WTC11 (cell line): Measurements from ENCODE around the gene TFDP1. TPM values are rescaled to one million over a fixed set of nuclear protein-coding genes. Genes with fewer than 3 reads are reported as not detected.
"Not testable (repeated sequence)": the region's sequence is repeated elsewhere in the genome, so short reads cannot be mapped to it uniquely, and the experiment has no call there.

Source experiments
- ATAC-seq: fragments of 200-7000 bp; cut with Tn5 transposase; 2 replicates; pipeline ENCODE4 v1.10.0; 2021; ENCODE audit warnings: mild to moderate bottlenecking, moderate library complexity
- CTCF ChIA-PET: fragments of 300-600 bp; sonication (Branson Sonifier 250); formaldehyde crosslinking; loops from one replicate; lab custom pipeline; 2021; ENCODE audit warnings: antibody characterized with exemption; lab: Charles Lee
- POLR2A ChIA-PET: fragments of 350-600 bp; sonication (Branson Sonifier 250); formaldehyde crosslinking; loops from one replicate; lab custom pipeline; 2021; ENCODE audit warnings: antibody characterized with exemption; lab: Charles Lee
- DNase-seq: peaks from one replicate; pipeline ENCODE4 v3.0.0; 2021; ENCODE audit warnings: low spot score
- H3K27ac Mint-ChIP-seq: 2 replicates; pipeline ENCODE4 v1.8.0; 2021; ENCODE audit warnings: mixed read lengths
- H3K27me3 Mint-ChIP-seq: 2 replicates; pipeline ENCODE4 v1.8.0; 2021; ENCODE audit warnings: low read depth, mild to moderate bottlenecking, moderate library complexity, mixed read lengths
- H3K36me3 Mint-ChIP-seq: 2 replicates; pipeline ENCODE4 v1.8.0; 2021; ENCODE audit warnings: mixed read lengths
- H3K4me1 Mint-ChIP-seq: 2 replicates; pipeline ENCODE4 v1.8.0; 2022; ENCODE audit warnings: mixed read lengths
- H3K4me3 Mint-ChIP-seq: 2 replicates; pipeline ENCODE4 v1.8.0; 2021; ENCODE audit warnings: mild to moderate bottlenecking, moderate library complexity, mixed read lengths
- H3K9me3 Mint-ChIP-seq: 2 replicates; pipeline ENCODE4 v1.8.0; 2021; ENCODE audit warnings: mixed read lengths
- CREB1 ChIP-seq: sonication (generic); formaldehyde crosslinking; IDR thresholded peaks from 2 replicates; pipeline ENCODE4 v1.8.0; 2023; ENCODE audit warnings: mild to moderate bottlenecking, missing genetic modification reagents
- MYBL2 ChIP-seq: sonication (generic); formaldehyde crosslinking; IDR thresholded peaks from 2 replicates; pipeline ENCODE4 v1.8.1; 2023; ENCODE audit warnings: mild to moderate bottlenecking, moderate library complexity, missing genetic modification reagents
- NFATC4 ChIP-seq: fragments of 250-450 bp; sonication (Bioruptor Pico); IDR thresholded peaks from 2 replicates; pipeline ENCODE4 v1.9.0; 2021; ENCODE audit warnings: mild to moderate bottlenecking
- SMAD3 ChIP-seq: sonication (generic); formaldehyde crosslinking; IDR thresholded peaks from 2 replicates; pipeline ENCODE4 v1.8.0; 2022; ENCODE audit warnings: missing genetic modification reagents, mild to moderate bottlenecking, borderline replicate concordance
- SOX15 ChIP-seq: fragments of 250-450 bp; sonication (Bioruptor Pico); IDR thresholded peaks from 2 replicates; pipeline ENCODE4 v1.9.0; 2021; ENCODE audit warnings: mild to moderate bottlenecking
- SP1 ChIP-seq: sonication (generic); formaldehyde crosslinking; conservative IDR thresholded peaks from 2 replicates; pipeline ENCODE4 v1.8.1; 2022; ENCODE audit warnings: missing genetic modification reagents
- TEAD4 ChIP-seq: sonication (generic); formaldehyde crosslinking; IDR thresholded peaks from 2 replicates; pipeline ENCODE4 v1.8.0; 2022; ENCODE audit warnings: mild to moderate bottlenecking, missing genetic modification reagents
- TP53 ChIP-seq: sonication (generic); formaldehyde crosslinking; IDR thresholded peaks from 2 replicates; pipeline ENCODE4 v1.8.1; 2023; ENCODE audit warnings: mild to moderate bottlenecking, missing genetic modification reagents
- ZNF219 ChIP-seq: sonication (generic); formaldehyde crosslinking; IDR thresholded peaks from 2 replicates; pipeline ENCODE4 v1.8.0; 2023; ENCODE audit warnings: missing genetic modification reagents, mild to moderate bottlenecking, borderline replicate concordance
- ZNF317 ChIP-seq: sonication (generic); formaldehyde crosslinking; IDR thresholded peaks from 2 replicates; pipeline ENCODE4 v1.8.1; 2023; ENCODE audit warnings: low read depth, mild to moderate bottlenecking, moderate library complexity, missing genetic modification reagents, borderline replicate concordance
- total RNA-seq: library from RNA; stranded (reverse); gene quantifications from 3 replicates; pipeline ENCODE4 v1.2.3, GENCODE V29; 2021
- TF ChIP-seq, protein P1 (sequence below): fragments of 250-450 bp; sonication (Bioruptor Pico); IDR thresholded peaks from 2 replicates; pipeline ENCODE4 v1.8.0; 2021; ENCODE audit warnings: mild to moderate bottlenecking
- TF ChIP-seq, protein P2 (sequence below): sonication (generic); formaldehyde crosslinking; IDR thresholded peaks from 2 replicates; pipeline ENCODE4 v1.8.0; 2023; ENCODE audit warnings: missing genetic modification reagents
- TF ChIP-seq, protein P3 (sequence below): sonication (generic); formaldehyde crosslinking; IDR thresholded peaks from 2 replicates; pipeline ENCODE4 v1.8.0; 2022; ENCODE audit warnings: mild to moderate bottlenecking, missing genetic modification reagents
- TF ChIP-seq, protein P4 (sequence below): sonication (generic); formaldehyde crosslinking; IDR thresholded peaks from 2 replicates; pipeline ENCODE4 v1.8.1; 2023; ENCODE audit warnings: mild to moderate bottlenecking, moderate library complexity, missing genetic modification reagents
- TF ChIP-seq, protein P5 (sequence below): sonication (generic); formaldehyde crosslinking; IDR thresholded peaks from 2 replicates; pipeline ENCODE4 v1.8.1; 2023; ENCODE audit warnings: mild to moderate bottlenecking, missing genetic modification reagents

The TFDP1 gene
- total RNA-seq, 1 experiment from 2014 or later: 61.2 TPM

DNA sequence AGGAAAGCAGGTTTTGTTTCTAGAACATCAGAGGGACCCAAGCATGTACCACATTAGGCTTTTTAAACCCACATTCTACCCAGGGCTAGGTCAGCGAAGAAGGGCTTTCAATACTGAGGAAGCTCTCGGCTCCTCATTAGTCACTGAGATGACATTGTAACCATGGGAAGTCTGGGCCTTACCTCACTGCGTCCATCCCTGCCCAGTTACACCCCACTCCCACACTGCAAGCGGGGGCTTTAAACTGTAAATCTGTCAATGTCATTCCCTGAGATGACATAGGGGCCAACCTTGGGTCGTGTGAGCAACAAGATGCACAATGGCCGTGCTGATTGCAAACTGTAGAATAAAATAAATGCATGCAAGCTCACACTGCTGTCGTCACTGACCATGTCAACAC is 21.7 kb upstream of the TFDP1 start:
- H3K9me3 Mint-ChIP-seq: no peaks in the 10 kb centered on the region
- ChIA-PET CTCF (interaction anchor here (0.6 to 2.6 kb wide), 32 partner anchors 9 to 354 kb away, joined by 3 to 29 read pairs (median 4); partner anchors contain the start of genes ADPRHL1, CUL4A, PCID2 and TFDP1), POLR2A (interaction anchor here (0.6 to 1.0 kb wide), 3 partner anchors 19 to 73 kb away, joined by 3 to 4 read pairs (median 3); no protein-coding TSS in a partner anchor)
- no peak for ATAC-seq
- TF ChIP-seq SP1 (CRISPR knock-in tag) (0 out of 2 replicates have a peak, but pooled peaks have one; percentile 7), MYBL2 (no peak)
- H3K27ac Mint-ChIP-seq: no peak overlapping the region
- no peak for DNase-seq
- H3K4me1 Mint-ChIP-seq: 0 out of 2 replicates have a peak, but pooled peaks cover 2% of the 10 kb centered on the region
- no peak overlapping the region for H3K4me3 Mint-ChIP-seq
- no peaks in the 10 kb centered on the region for H3K36me3 Mint-ChIP-seq
- H3K27me3 Mint-ChIP-seq: no peaks in the 10 kb centered on the region

DNA sequence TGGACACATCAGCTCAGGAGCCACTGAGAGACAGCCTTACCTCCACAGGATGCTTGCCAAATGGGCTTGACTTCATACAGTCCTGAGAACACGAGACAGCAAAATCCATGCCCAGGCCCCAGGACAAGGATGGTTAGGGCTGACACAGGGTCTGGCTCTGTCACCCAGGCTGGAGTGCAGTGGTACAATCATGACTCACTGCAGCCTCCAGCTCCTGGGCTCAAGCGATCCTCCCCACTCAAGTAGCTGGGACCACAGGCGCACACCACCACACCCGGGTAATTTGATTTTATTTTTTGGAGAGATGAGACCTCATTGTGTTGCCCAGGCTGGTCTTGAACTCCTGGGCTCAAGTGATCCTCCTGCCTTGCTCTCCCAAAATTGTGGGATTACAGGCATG is 21.0 kb upstream of the TFDP1 start:
- ATAC-seq, H3K4me3 Mint-ChIP-seq, POLR2A ChIA-PET, H3K27ac Mint-ChIP-seq, H3K27me3 Mint-ChIP-seq, H3K36me3 Mint-ChIP-seq, H3K9me3 Mint-ChIP-seq, H3K4me1 Mint-ChIP-seq, DNase-seq: not testable (repeated sequence)
- CTCF ChIA-PET: interaction anchor here (0.7 to 2.6 kb wide), 3 partner anchors 14 to 106 kb away, joined by 3 to 29 read pairs (median 9); no protein-coding TSS in a partner anchor

DNA sequence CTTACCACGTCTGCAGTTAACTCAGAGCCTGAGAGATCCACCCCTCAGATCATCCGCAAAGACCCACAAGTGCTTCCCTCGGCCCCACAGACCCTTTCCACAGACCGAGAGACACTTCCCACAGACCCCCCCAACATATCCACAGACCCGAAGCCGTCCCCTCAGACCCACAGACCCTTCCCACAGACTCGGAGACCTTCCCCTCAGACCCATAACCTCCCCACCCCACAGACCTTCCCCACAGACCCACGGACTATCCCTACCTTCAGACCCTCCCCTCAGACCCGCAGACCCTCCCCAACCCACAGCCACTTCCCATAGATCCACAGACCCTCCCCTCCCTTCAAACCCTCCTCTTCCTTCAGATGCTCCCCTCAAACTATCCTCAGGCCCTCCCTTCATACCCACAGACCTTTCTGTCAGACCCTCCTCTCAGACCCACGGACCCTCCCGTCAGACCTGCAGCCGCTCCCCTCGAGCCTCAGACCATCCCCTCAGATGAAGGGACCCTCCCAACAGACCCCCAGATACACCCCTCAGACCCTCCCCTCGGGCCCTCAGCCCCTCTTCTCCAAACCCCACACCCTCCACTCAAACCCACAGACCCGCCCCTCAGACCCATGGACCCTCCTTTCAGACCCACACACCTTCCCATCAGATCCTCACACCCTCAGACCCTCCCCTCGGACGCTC is 20.1 kb upstream of the TFDP1 start:
- no peak for DNase-seq
- TF ChIP-seq TEAD4 (CRISPR knock-in tag): no peak
- TF ChIP-seq, protein P1, sequence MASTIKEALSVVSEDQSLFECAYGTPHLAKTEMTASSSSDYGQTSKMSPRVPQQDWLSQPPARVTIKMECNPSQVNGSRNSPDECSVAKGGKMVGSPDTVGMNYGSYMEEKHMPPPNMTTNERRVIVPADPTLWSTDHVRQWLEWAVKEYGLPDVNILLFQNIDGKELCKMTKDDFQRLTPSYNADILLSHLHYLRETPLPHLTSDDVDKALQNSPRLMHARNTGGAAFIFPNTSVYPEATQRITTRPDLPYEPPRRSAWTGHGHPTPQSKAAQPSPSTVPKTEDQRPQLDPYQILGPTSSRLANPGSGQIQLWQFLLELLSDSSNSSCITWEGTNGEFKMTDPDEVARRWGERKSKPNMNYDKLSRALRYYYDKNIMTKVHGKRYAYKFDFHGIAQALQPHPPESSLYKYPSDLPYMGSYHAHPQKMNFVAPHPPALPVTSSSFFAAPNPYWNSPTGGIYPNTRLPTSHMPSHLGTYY (CRISPR knock-in tag): no peak
- no peak for TF ChIP-seq NFATC4 (CRISPR knock-in tag)
- no peak for TF ChIP-seq ZNF317
- TF ChIP-seq, protein P2, sequence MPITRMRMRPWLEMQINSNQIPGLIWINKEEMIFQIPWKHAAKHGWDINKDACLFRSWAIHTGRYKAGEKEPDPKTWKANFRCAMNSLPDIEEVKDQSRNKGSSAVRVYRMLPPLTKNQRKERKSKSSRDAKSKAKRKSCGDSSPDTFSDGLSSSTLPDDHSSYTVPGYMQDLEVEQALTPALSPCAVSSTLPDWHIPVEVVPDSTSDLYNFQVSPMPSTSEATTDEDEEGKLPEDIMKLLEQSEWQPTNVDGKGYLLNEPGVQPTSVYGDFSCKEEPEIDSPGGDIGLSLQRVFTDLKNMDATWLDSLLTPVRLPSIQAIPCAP: no peak
- TF ChIP-seq, all 79 proteins: peak for 0
- Mint-ChIP-seq H3K27me3 (no peaks in the 10 kb centered on the region), H3K4me3 (no peak overlapping the region), H3K27ac (no peak overlapping the region; the same call in 1 of the 2 replicates), H3K36me3 (no peaks in the 10 kb centered on the region), H3K4me1 (0 out of 2 replicates have a peak, but pooled peaks cover 2% of the 10 kb centered on the region), H3K9me3 (no peaks in the 10 kb centered on the region)
- ChIA-PET CTCF (interaction anchor here (0.7 to 2.6 kb wide), 3 partner anchors 17 to 107 kb away, joined by 3 to 29 read pairs (median 3); no protein-coding TSS in a partner anchor), POLR2A (no interaction called here)
- no peak for ATAC-seq

DNA sequence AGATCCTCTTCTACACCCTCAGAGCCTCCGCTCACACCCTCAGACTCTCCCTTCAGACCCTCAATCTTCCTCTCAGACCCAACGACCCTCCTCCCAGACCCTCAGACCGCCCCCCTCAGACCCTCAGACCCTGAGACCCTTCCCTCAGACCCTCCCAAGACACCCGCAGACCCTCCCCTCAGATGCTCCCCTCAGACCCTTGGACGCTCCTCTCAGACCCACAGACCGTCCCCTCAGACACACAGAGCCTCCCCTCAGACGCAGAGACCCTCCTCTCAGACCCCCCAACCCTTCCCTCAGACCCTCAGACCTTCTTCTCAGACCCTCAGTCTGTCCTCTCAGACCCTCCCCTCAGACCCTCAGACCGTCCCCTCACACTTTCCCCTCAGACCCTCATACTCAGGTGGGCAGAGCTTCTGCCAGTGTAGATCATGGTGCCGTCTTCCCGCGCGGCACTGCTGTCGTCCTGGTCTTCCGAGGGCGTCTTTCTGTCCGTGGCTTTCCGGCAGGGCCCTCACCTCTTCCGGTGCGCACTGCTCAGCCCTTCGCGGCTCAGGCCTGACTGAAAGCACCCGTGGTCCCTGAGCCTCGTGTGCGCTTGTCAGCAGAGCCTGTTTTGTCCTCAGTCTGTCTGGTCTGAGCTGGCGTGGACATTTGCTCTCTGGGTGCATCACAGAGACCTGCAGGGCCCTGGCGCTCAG is 18.9 kb upstream of the TFDP1 start:
- H3K27me3 Mint-ChIP-seq: no peaks in the 10 kb centered on the region
- H3K27ac Mint-ChIP-seq: no peak overlapping the region; the same call in 1 of the 2 replicates
- no peaks in the 10 kb centered on the region for H3K36me3 Mint-ChIP-seq
- CTCF ChIA-PET: interaction anchor here (2.4 kb wide), 1 partner anchor 107 kb away, joined by 9 read pairs; no protein-coding TSS in a partner anchor
- no peaks in the 10 kb centered on the region for H3K9me3 Mint-ChIP-seq
- 0 out of 2 replicates have a peak, but pooled peaks cover 2% of the 10 kb centered on the region for H3K4me1 Mint-ChIP-seq
- no peak for ATAC-seq
- POLR2A ChIA-PET: no interaction called here
- TF ChIP-seq SMAD3 (CRISPR knock-in tag) (no peak), TP53 (CRISPR knock-in tag) (no peak), CREB1 (no peak), SOX15 (no peak), ZNF219 (CRISPR knock-in tag) (no peak)
- TF ChIP-seq, protein P3, sequence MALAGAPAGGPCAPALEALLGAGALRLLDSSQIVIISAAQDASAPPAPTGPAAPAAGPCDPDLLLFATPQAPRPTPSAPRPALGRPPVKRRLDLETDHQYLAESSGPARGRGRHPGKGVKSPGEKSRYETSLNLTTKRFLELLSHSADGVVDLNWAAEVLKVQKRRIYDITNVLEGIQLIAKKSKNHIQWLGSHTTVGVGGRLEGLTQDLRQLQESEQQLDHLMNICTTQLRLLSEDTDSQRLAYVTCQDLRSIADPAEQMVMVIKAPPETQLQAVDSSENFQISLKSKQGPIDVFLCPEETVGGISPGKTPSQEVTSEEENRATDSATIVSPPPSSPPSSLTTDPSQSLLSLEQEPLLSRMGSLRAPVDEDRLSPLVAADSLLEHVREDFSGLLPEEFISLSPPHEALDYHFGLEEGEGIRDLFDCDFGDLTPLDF (CRISPR knock-in tag): no peak
- TF ChIP-seq, protein P4, sequence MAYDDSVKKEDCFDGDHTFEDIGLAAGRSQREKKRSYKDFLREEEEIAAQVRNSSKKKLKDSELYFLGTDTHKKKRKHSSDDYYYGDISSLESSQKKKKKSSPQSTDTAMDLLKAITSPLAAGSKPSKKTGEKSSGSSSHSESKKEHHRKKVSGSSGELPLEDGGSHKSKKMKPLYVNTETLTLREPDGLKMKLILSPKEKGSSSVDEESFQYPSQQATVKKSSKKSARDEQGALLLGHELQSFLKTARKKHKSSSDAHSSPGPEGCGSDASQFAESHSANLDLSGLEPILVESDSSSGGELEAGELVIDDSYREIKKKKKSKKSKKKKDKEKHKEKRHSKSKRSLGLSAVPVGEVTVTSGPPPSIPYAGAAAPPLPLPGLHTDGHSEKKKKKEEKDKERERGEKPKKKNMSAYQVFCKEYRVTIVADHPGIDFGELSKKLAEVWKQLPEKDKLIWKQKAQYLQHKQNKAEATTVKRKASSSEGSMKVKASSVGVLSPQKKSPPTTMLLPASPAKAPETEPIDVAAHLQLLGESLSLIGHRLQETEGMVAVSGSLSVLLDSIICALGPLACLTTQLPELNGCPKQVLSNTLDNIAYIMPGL (CRISPR knock-in tag): no peak
- TF ChIP-seq, protein P5, sequence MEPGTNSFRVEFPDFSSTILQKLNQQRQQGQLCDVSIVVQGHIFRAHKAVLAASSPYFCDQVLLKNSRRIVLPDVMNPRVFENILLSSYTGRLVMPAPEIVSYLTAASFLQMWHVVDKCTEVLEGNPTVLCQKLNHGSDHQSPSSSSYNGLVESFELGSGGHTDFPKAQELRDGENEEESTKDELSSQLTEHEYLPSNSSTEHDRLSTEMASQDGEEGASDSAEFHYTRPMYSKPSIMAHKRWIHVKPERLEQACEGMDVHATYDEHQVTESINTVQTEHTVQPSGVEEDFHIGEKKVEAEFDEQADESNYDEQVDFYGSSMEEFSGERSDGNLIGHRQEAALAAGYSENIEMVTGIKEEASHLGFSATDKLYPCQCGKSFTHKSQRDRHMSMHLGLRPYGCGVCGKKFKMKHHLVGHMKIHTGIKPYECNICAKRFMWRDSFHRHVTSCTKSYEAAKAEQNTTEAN (CRISPR knock-in tag): no peak
- no peak overlapping the region for H3K4me3 Mint-ChIP-seq
- DNase-seq: no peak
